SK-N-SH treated with all-trans-retinoic acid at 6 μM for 48 hours (cell line): ENCODE results near the gene SYP.

ENCODE experiments used
- ARNTL ChIP-seq: fragments of 450-650 bp; formaldehyde crosslinking; IDR thresholded peaks from 2 replicates; pipeline ENCODE4 v1.5.0; 2020; ENCODE audit warnings: low read depth, mild to moderate bottlenecking, moderate library complexity, borderline replicate concordance
- CREB5 ChIP-seq: fragments of 250-450 bp; sonication (Bioruptor Pico); IDR thresholded peaks from 2 replicates; pipeline ENCODE4 v1.5.1; 2020; ENCODE audit warnings: low read depth, mild to moderate bottlenecking, moderate library complexity
- ESRRG ChIP-seq: fragments of 250-450 bp; sonication (Bioruptor Pico); IDR thresholded peaks from 2 replicates; pipeline ENCODE4 v1.6.1; 2021; ENCODE audit warnings: mild to moderate bottlenecking
- PATZ1 ChIP-seq: fragments of 250-450 bp; sonication (Bioruptor Pico); IDR thresholded peaks from 2 replicates; pipeline ENCODE4 v1.8.0; 2020; ENCODE audit warnings: mild to moderate bottlenecking, moderate library complexity, borderline replicate concordance
- POU6F1 ChIP-seq: fragments of 250-450 bp; sonication (Bioruptor Pico); IDR thresholded peaks from 2 replicates; pipeline ENCODE4 v1.8.0; 2021; ENCODE audit warnings: low read depth, mild to moderate bottlenecking, moderate library complexity, borderline replicate concordance
- RARB ChIP-seq: fragments of 250-450 bp; sonication (Bioruptor Pico); IDR thresholded peaks from 2 replicates; pipeline ENCODE4 v1.8.0; 2021; ENCODE audit warnings: mild to moderate bottlenecking, moderate library complexity
- ZC3H10 ChIP-seq: fragments of 250-450 bp; sonication (Bioruptor Pico); IDR thresholded peaks from 2 replicates; pipeline ENCODE4 v1.5.1; 2021; ENCODE audit warnings: mild to moderate bottlenecking, moderate library complexity
- ZFP30 ChIP-seq: fragments of 450-650 bp; formaldehyde crosslinking; IDR thresholded peaks from 2 replicates; pipeline ENCODE4 v1.5.0; 2022; ENCODE audit warnings: mild to moderate bottlenecking, moderate library complexity
- ZNF8 ChIP-seq: fragments of 450-650 bp; formaldehyde crosslinking; IDR thresholded peaks from 2 replicates; pipeline ENCODE4 v1.5.0; 2020; ENCODE audit warnings: mild to moderate bottlenecking, moderate library complexity

- TF ChIP-seq POU6F1 (CRISPR knock-in tag), result no peak
- no peak for TF ChIP-seq CREB5 (CRISPR knock-in tag)
- no peak for TF ChIP-seq ZFP30 (CRISPR knock-in tag)
- TF ChIP-seq RARB (CRISPR knock-in tag), result no peak
- TF ChIP-seq ZC3H10 (CRISPR knock-in tag), result no peak
- TF ChIP-seq ARNTL (CRISPR knock-in tag), result no peak
- TF ChIP-seq ZNF8, result no peak
- no peak for TF ChIP-seq PATZ1 (CRISPR knock-in tag)
- no peak for TF ChIP-seq ESRRG
Observed at GRCh38 chrX:49166914-49167739, 32.9 kb downstream of the SYP start.
